NCI-H226 (cell line): ENCODE data around the gene GNAT2.

ENCODE experiments used
- DNase-seq: peaks from one replicate; pipeline ENCODE4 v3.0.0-alpha.2; 2015

Gene GNAT2

GRCh38 chr1:109641861-109642260 is 22.4 kb upstream of the GNAT2 start:
- DNase-seq = no peak

- DNase-seq = no peak
Measured at GRCh38 chr1:109641078-109641740, 21.8 kb upstream of the GNAT2 start.

- DNase-seq = peak; percentile 51
Measured at GRCh38 chr1:109640285-109640865, 21.0 kb upstream of the GNAT2 start.

GRCh38 chr1:109639841-109640184 is 20.4 kb upstream of the GNAT2 start:
- DNase-seq = no peak

GRCh38 chr1:109639063-109639840 is 19.8 kb upstream of the GNAT2 start:
- DNase-seq = no peak

GRCh38 chr1:109637446-109637845 is 18.0 kb upstream of the GNAT2 start:
- no peak for DNase-seq

GRCh38 chr1:109636201-109636952 is 17.0 kb upstream of the GNAT2 start:
- peak; percentile 78 for DNase-seq

- DNase-seq = no peak
Measured at GRCh38 chr1:109635862-109636200, 16.4 kb upstream of the GNAT2 start.

- no peak for DNase-seq
Measured at GRCh38 chr1:109634771-109635750, 15.6 kb upstream of the GNAT2 start.

GRCh38 chr1:109634292-109634691 is 14.9 kb upstream of the GNAT2 start:
- no peak for DNase-seq

- no peak for DNase-seq
Measured at GRCh38 chr1:109632671-109633346, 13.4 kb upstream of the GNAT2 start.

GRCh38 chr1:109631513-109632505 is 12.4 kb upstream of the GNAT2 start:
- no peak for DNase-seq

GRCh38 chr1:109630898-109631512 is 11.6 kb upstream of the GNAT2 start:
- no peak for DNase-seq

GRCh38 chr1:109630081-109630897 is 10.9 kb upstream of the GNAT2 start:
- no peak for DNase-seq

- no peak for DNase-seq
Measured at GRCh38 chr1:109629372-109630030, 10.1 kb upstream of the GNAT2 start.

GRCh38 chr1:109628540-109629321 is 9.3 kb upstream of the GNAT2 start:
- peak; percentile 95 for DNase-seq

GRCh38 chr1:109627692-109628399 is 8.4 kb upstream of the GNAT2 start:
- DNase-seq = no peak
